ENCODE results near the gene RPSA. TPM values are rescaled to one million over a fixed set of nuclear protein-coding genes. Genes with fewer than 3 reads are reported as not detected.

Gene RPSA
- total and polyA plus RNA-seq, 9 of the 15 experiments (the other 6 are each of a cell fraction or from before 2014, with no cell fraction given), result 2,290 to 4,272 (median 2,730) TPM

GRCh38 chr3:39383045-39383880 is 23.3 kb upstream of the RPSA start, which contains the start of gene SLC25A38 (continued):
- TF ChIP-seq UBTF (IDR thresholded peaks at IDR 0.05; ENCODE audit: borderline replicate concordance in 1 of 2, low read depth in 2 of 2, low read length in 2 of 2) (peak in 1 of 2 experiments; percentile 83; a peak in 1 of 4 replicates), HDAC8 (tag; IDR thresholded peaks at IDR 0.05) (peak; percentile 25; the same call in 1 of the 2 replicates), CREB3 (tag; conservative IDR thresholded peaks at IDR 0.05; ENCODE audit: low read depth) (no peak), FOS (IDR thresholded peaks at IDR 0.05; ENCODE audit: extremely low read depth, insufficient read length) (no peak), ZBTB12 (CRISPR knock-in tag; IDR thresholded peaks at IDR 0.05) (0 out of 2 replicates have a peak, but pooled peaks have one; percentile 34), RBBP5 (IDR thresholded peaks at IDR 0.05; ENCODE audit: borderline replicate concordance, insufficient read depth, low read length, poor library complexity, severe bottlenecking) (peak; percentile 83), FOXJ2 (tag; IDR thresholded peaks at IDR 0.05) (no peak), NCOA2 (IDR thresholded peaks at IDR 0.05; ENCODE audit: partially characterized antibody in 2 of 2) (no peak), GABPA (tag; conservative IDR thresholded peaks at IDR 0.05; ENCODE audit: low read depth) (peak; percentile 94), GATAD2A (IDR thresholded peaks at IDR 0.05) (no peak), SRF (CRISPR knock-in tag; IDR thresholded peaks at IDR 0.05) (0 out of 4 replicates have a peak, but pooled peaks of 1 of the 2 experiments have one; percentile 7), CBX8 (IDR thresholded peaks at IDR 0.05; ENCODE audit: borderline replicate concordance, extremely low read depth, low read depth, low read length, poor library complexity, severe bottlenecking) (no peak), E2F4 (CRISPR knock-in tag; IDR thresholded peaks at IDR 0.05; ENCODE audit: low read depth) (0 out of 2 replicates have a peak, but pooled peaks have one; percentile 12), LEF1 (IDR thresholded peaks at IDR 0.05) (peak; percentile 72), TFAP4 (CRISPR knock-in tag; IDR thresholded peaks at IDR 0.05; ENCODE audit: borderline replicate concordance) (peak; percentile 88), MYNN (IDR thresholded peaks at IDR 0.05) (0 out of 2 replicates have a peak, but pooled peaks have one; percentile 14), MYNN (CRISPR knock-in tag; IDR thresholded peaks at IDR 0.05) (no peak)
